GM20431 (cell line): Measurements from ENCODE around the gene EPAS1.

Experiments
- in situ Hi-C: fragments of 300-500 bp; cut with MseI, MboI; formaldehyde crosslinking; loops from one replicate; pipeline ENCODE4 v1.15.0; 2020; ENCODE audit warnings: low sequenced_read_pairs; ENCODE audit not compliant: unreplicated experiment

The EPAS1 gene

GRCh38 chr2:46420945-46421344 lies 123.7 kb downstream of the EPAS1 start:
- in situ Hi-C loops, result no loop called here

- in situ Hi-C loops, result no loop called here
These were observed 124.2 kb downstream of the EPAS1 start for GRCh38 chr2:46421361-46421760.

GRCh38 chr2:46422717-46423394 lies 125.6 kb downstream of the EPAS1 start:
- in situ Hi-C loops, result no loop called here

- in situ Hi-C loops, result no loop called here
These were observed 127.7 kb downstream of the EPAS1 start for GRCh38 chr2:46424937-46425336.

GRCh38 chr2:46428911-46429436 lies 131.8 kb downstream of the EPAS1 start:
- in situ Hi-C loops, result no loop called here

DNA sequence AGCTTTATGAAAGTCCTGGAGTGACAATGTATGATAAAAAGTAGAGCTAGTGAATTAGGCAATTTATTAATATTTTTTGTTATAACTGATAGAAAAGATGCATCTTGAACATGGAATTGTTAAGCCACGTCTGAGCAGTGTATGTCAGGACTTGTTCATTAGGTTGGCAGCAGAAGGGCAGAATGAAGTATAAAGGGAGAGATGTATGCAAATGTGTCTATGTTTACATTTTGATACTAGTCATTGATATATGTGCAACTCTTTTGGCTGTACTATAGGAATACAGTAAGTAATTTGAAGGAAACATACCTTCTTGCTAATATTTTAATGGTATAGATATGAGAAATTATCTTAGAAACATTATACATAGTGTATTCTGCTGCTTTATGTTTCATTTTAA lies 133.2 kb downstream of the EPAS1 start:
- in situ Hi-C loops, result no loop called here

GRCh38 chr2:46430992-46431391 lies 133.8 kb downstream of the EPAS1 start:
- in situ Hi-C loops, result no loop called here

- in situ Hi-C loops, result no loop called here
These were observed 134.5 kb downstream of the EPAS1 start for GRCh38 chr2:46431481-46432235.

DNA sequence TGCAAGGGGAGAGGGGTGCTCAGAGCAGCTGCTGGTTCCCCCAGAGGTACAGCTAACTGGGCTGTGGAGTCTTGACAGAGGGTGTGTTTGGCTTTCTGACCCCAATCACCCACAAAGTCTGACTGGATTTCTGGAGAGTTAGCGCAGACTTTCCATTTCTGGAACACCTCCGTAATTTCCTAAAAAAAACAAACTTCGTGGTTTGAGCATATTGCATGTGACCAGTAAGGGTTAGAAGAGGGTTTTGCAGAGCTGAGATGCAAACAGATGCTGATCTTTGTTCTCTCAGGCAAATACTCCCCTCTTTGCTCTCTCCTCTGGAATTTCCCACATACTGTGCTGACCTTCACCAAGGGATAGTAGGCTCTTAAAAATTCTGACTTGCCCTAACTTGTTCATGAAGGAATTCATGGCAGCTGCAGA lies 137.7 kb downstream of the EPAS1 start:
- in situ Hi-C loops, result no loop called here

DNA sequence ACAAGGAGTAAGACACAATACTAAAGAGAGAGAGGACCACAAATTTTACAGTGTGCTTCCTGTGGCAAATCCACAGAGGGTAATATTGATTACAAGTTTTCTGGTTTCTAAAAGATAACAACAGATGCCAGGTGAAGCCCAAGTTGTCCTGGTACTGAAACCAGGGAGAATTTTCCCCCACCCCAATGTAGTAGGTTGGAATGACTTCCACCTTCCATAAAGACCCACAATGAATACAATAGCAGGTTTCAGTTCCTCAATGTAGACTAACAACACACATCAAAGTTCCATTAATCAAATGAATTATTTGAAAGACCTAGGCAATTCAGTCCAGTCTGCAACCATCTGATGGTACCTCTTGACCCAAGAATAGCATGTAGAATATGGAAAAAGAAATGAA lies 138.1 kb downstream of the EPAS1 start:
- in situ Hi-C loops, result no loop called here

GRCh38 chr2:46435796-46436360 lies 138.7 kb downstream of the EPAS1 start:
- in situ Hi-C loops, result no loop called here
